ENCODE results near the gene SBF1. TPM values are rescaled to one million over a fixed set of nuclear protein-coding genes. Genes with fewer than 3 reads are reported as not detected.

The SBF1 gene
- total RNA-seq, 2 experiments from 2014 or later, result 126 to 130 TPM

- ChIA-PET POLR2A (interaction anchor here (0.5 to 4.7 kb wide), 18 partner anchors 14 to 264 kb away, joined by 3 to 69 read pairs (median 3); partner anchors contain the start of genes ADM2, SCO2, SYCE3 and TUBGCP6), CTCF (interaction anchor here (0.6 to 2.8 kb wide), 9 partner anchors 10 to 127 kb away, joined by 3 to 32 read pairs (median 4); partner anchors contain the start of genes SCO2 and SYCE3)
Measured at GRCh38 chr22:50507991-50508884, 33.4 kb upstream of the SBF1 start, which contains the start of gene NCAPH2. NCAPH2 (plus strand) TSS chr22:50508224; CDS start chr22:50508338, 114 bp downstream.

DNA sequence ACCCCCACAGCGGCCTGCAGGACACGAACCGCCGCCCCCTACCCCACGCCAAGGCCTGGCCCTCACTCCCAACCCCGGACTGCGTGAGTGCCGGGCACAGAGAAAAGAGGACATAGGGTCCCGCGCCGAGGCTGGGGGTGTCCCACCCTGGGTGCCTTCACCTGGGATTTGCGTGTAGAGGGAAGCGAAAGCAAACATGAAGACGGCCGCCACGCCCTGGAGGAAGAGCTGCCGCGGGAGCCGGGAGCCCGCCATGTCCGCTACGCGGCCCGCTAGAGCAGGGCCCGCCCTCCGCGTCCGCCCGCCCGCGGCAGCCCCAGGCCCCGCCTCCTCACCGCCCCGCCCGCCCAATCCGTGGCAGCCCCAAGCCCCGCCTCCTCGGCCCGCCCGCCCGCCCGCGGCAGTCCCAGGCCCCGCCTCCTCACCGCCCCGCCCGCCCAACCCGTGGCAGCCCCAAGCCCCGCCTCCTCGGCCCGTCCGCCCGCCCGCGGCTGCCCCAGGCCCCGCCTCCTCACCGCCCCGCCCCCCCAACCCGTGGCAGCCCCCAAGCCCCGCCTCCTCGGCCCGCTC, 32.7 kb upstream of the SBF1 start, which contains the start of gene LMF2:
LMF2 (minus strand) TSS at position 282 of the 570 bp plus-strand sequence; CDS start at position 255, 27 bp downstream.
- CTCF ChIA-PET, result interaction anchor here (0.6 to 2.8 kb wide), 9 partner anchors 10 to 126 kb away, joined by 3 to 32 read pairs (median 4); partner anchors contain the start of genes SCO2 and SYCE3
- POLR2A ChIA-PET, result interaction anchor here (0.5 to 4.7 kb wide), 15 partner anchors 15 to 263 kb away, joined by 3 to 69 read pairs (median 3); partner anchors contain the start of genes ADM2, SCO2, SYCE3 and TUBGCP6

DNA sequence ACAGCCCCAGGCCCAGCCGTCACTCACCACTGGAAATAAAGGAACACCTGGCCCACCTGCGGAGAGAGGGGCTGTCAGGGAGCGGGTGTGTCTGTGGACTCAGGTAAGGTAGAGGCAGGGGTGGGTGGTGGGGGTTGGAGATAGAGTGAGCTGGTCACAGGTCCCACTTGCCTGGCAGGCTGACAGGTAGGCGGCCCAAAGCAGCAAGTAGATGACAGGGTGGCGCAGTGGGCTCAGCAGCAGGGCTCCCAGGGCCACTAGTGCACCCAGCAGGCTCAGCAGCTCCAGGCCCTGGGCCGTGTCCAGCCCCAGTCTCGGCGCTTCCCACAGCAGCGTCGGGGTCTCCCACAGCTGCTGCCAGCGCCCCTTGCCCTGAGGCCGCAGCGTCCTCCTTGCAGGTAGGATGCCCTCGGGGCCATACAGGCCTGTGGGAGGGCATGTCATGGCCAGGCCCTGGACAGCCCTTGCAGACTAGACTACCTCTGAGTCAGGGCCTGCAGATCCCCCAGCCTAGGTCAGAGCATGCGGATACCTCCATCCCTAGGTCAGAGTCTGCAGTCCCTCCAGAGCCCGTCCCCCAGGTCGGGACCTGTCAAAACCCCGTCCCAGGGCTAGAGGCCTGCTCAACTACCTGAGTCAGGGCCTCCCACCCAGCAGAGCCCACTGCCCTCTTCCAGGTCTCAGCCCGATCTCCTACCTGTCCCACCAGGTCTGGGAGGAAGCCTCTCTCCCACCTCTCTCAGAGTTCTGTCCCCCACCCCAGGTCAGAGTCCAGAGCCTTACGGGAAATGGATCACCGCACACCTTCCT, 32.0 kb upstream of the SBF1 start:
- CTCF ChIA-PET, result interaction anchor here (1.0 to 1.3 kb wide), 3 partner anchors 9 to 36 kb away, joined by 3 to 4 read pairs (median 3); no protein-coding TSS in a partner anchor
- POLR2A ChIA-PET, result interaction anchor here (2.0 to 4.7 kb wide), 2 partner anchors 19 to 114 kb away, joined by 8 to 69 read pairs; partner anchors contain the start of gene SCO2

- ChIA-PET POLR2A (interaction anchor here (0.6 to 4.7 kb wide), 2 partner anchors 15 to 20 kb away, joined by 3 to 69 read pairs; partner anchors contain the start of gene SCO2), CTCF (interaction anchor here (1.0 to 1.3 kb wide), 2 partner anchors 8 to 16 kb away, joined by 3 to 4 read pairs; no protein-coding TSS in a partner anchor)
Measured at GRCh38 chr22:50505776-50506610, 31.2 kb upstream of the SBF1 start.

GRCh38 chr22:50505276-50505775, 30.5 kb upstream of the SBF1 start:
- POLR2A ChIA-PET, result interaction anchor here (0.6 kb wide), 1 partner anchor 14 kb away, joined by 3 read pairs; no protein-coding TSS in a partner anchor

DNA sequence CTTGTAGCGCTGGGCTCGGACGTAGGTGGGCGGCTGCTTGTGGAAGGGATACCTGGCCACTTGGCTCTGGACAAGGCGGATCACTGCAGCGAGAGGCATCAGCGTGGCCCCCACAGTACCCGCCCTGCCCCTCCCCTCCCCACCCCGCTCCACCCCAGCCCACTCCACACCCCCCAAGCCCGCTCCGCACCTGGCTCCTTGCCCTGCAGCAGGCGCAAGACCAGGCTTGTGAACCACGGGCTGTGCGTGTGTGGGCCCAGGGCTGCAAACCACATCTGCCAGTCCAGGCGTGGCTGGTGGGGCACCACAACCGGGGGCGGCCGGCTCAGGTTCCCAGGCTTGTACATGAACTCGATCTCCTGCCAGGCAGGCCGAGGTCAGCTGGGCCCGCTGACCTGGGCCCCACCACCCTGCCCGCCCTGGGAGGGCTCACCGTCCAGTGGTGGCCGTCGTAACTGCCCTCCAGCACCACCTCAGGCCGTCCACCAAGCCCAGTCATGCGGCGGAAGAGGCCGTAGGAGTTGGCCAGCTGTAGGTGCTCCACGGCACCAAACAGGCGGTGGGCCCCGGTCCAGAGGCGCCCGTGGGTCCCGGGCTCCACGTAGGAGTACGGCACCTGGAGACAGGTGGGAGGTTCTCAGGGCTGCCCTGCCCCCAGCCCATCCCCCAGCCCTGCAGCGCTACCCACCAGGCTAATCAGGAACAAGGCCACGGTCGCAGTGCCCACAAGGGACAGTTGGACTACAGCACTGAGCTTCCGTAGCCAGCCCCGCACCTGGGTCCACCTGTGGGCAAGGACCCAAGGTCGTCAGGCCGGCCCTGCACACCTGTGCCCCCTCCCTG, 29.8 kb upstream of the SBF1 start:
- CTCF ChIA-PET, result interaction anchor here (0.8 kb wide), 1 partner anchor 163 kb away, joined by 3 read pairs; no protein-coding TSS in a partner anchor
- POLR2A ChIA-PET, result no interaction called here

More at GRCh38 chr22:50505276-50505775, 30.5 kb upstream of the SBF1 start:
- CTCF ChIA-PET, result interaction anchor here (0.8 kb wide), 1 partner anchor 164 kb away, joined by 3 read pairs; no protein-coding TSS in a partner anchor

DNA sequence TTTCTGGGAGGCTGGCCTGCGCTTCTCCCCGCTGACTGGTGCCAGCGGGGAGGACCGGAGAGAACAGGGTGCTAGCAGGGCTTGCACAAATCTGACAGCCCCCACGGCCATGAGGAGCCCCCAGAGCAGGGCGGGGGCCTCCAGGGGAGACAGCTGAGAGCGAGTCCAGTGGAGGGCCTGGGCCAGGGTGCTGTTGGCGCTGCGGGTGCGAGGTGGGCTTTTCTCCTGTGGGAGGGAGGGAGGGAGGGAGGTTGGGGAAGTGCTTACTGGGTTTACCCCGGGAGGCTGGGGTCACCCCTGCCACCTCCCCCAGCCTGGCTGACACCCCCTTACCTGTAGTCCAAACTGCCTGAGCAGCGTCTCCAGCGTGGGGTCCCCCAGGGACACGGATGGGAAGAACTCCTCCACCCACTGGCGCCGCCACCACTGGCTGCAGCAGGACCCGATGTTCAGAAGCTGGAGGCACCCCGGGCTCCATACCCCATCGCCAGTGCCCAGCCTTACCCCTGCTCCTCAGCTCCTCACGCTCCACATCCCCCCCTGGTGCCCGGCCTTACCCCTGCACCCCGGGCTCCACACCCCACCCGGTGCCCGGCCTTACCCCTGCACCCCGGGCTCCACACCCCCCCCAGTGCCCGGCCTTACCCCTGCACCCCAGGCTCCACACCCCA, 28.8 kb upstream of the SBF1 start:
- POLR2A ChIA-PET, result no interaction called here
- CTCF ChIA-PET, result no interaction called here

- CTCF ChIA-PET, result no interaction called here
- POLR2A ChIA-PET, result no interaction called here
Measured at GRCh38 chr22:50502628-50503474, 28.0 kb upstream of the SBF1 start.

GRCh38 chr22:50502096-50502495, 27.3 kb upstream of the SBF1 start:
- ChIA-PET POLR2A (no interaction called here), CTCF (interaction anchor here (1.0 kb wide), 1 partner anchor 23 kb away, joined by 3 read pairs; the partner anchor contains the start of gene SCO2)

- ChIA-PET CTCF (no interaction called here), POLR2A (interaction anchor here (0.6 kb wide), 1 partner anchor 25 kb away, joined by 3 read pairs; no protein-coding TSS in a partner anchor)
Measured at GRCh38 chr22:50500452-50500851, 25.6 kb upstream of the SBF1 start.

GRCh38 chr22:50498322-50498890, 23.6 kb upstream of the SBF1 start:
- CTCF ChIA-PET, result interaction anchor here (0.7 to 1.9 kb wide), 23 partner anchors 8 to 253 kb away, joined by 3 to 7 read pairs (median 3); partner anchors contain the start of genes ADM2, CPT1B, LMF2 and NCAPH2
- POLR2A ChIA-PET, result interaction anchor here (0.8 kb wide), 1 partner anchor 247 kb away, joined by 3 read pairs; no protein-coding TSS in a partner anchor

- POLR2A ChIA-PET, result no interaction called here
Measured at GRCh38 chr22:50497093-50497492, 22.3 kb upstream of the SBF1 start.

GRCh38 chr22:50490531-50491308, 15.9 kb upstream of the SBF1 start:
- POLR2A ChIA-PET, result interaction anchor here (0.7 kb wide), 1 partner anchor 15 kb away, joined by 3 read pairs; no protein-coding TSS in a partner anchor

More at GRCh38 chr22:50497093-50497492, 22.3 kb upstream of the SBF1 start:
- CTCF ChIA-PET, result interaction anchor here (0.6 to 1.5 kb wide), 8 partner anchors 8 to 244 kb away, joined by 3 to 7 read pairs (median 4); partner anchors contain the start of genes LMF2 and NCAPH2

More at GRCh38 chr22:50490531-50491308, 15.9 kb upstream of the SBF1 start:
- CTCF ChIA-PET, result no interaction called here

Measured in activated CD8-positive, alpha-beta memory T cell treated with anti-CD3 and anti-CD28 coated beads for 36 hours (primary cell).